ENCODE results near the gene COPS7A.

DNA sequence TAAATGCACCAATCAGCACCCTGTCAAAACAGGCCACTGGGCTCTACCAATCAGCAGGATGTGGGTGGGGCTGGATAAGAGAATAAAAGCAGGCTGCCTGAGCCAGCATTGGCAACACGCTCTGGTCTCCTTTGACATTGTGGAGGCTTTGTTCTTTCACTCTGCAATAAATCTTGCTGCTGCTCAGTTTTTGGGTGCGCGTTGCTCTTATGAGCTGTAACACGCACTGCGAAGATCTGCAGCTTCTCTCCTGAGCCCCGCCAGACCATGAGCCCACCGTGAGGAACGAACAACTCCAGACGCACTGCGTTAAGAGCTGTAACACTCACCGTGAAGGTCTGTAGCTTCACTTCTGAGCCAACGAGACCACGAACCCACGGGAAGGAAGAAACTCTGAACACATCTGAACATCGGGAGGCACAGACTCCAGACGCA is 14.9 kb upstream of the COPS7A start:
- TF ChIP-seq, protein P1, sequence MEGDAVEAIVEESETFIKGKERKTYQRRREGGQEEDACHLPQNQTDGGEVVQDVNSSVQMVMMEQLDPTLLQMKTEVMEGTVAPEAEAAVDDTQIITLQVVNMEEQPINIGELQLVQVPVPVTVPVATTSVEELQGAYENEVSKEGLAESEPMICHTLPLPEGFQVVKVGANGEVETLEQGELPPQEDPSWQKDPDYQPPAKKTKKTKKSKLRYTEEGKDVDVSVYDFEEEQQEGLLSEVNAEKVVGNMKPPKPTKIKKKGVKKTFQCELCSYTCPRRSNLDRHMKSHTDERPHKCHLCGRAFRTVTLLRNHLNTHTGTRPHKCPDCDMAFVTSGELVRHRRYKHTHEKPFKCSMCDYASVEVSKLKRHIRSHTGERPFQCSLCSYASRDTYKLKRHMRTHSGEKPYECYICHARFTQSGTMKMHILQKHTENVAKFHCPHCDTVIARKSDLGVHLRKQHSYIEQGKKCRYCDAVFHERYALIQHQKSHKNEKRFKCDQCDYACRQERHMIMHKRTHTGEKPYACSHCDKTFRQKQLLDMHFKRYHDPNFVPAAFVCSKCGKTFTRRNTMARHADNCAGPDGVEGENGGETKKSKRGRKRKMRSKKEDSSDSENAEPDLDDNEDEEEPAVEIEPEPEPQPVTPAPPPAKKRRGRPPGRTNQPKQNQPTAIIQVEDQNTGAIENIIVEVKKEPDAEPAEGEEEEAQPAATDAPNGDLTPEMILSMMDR (IDR thresholded peaks at IDR 0.05): no peak
- no peak for TF ChIP-seq POLR2A (IDR thresholded peaks at IDR 0.05)

Measured in body of pancreas (tissue), 4 donors.